Fibroblast of pulmonary artery (primary cell): ENCODE measurements around the gene PKNOX1.
"Not testable (repeated sequence)": the region's sequence is repeated elsewhere in the genome, so short reads cannot be mapped to it uniquely, and the experiment has no call there.

Experiments
- DNase-seq: peaks from one replicate; pipeline ENCODE4 v3.0.0-alpha.2; 2010; ENCODE audit warnings: low read depth
- H3K4me3 ChIP-seq: replicated peaks from 2 replicates; pipeline ENCODE4 v1.5.1; 2011; ENCODE audit warnings: low read depth, mild to moderate bottlenecking, control low read depth, low read length, moderate library complexity

PKNOX1 gene

DNA sequence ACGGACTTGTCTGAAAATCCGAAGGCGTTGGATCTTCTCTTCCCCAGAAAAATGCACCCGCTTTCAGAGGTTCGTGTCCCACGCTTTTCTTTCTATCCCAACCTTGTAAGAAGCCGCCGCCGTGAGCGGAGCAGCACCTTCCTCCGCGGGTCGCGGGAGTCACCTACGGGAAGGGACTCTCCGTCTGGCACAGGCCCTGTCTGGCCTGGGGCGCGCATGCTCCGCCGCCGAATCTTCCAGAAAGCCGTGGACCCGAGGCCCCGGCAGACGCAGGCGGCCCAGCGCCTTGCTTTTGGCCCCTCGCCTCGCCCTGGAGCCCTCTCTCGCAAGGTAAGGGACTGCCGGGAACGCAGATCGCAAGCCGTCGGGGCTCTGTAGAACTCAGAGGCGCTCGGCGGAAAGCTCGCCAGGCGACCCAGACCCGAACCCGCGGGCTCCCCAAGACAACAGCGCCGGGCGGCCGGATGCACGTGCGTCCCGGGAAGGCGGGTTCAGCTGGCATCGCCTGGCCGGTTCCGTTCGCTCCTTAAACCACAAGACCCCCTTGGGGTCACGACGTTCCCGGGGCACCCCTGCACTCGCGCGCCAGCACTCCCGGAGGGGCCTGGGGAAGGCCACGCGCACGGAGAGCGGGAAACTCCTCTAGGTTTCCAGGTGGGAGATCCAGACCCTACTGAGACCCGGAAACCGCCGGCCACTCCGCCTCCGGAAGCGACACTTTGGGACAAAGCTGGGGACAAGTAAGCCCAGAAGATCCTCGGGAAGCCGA, 100.2 kb downstream of the PKNOX1 start:
- not testable (repeated sequence) for H3K4me3 ChIP-seq, DNase-seq

DNA sequence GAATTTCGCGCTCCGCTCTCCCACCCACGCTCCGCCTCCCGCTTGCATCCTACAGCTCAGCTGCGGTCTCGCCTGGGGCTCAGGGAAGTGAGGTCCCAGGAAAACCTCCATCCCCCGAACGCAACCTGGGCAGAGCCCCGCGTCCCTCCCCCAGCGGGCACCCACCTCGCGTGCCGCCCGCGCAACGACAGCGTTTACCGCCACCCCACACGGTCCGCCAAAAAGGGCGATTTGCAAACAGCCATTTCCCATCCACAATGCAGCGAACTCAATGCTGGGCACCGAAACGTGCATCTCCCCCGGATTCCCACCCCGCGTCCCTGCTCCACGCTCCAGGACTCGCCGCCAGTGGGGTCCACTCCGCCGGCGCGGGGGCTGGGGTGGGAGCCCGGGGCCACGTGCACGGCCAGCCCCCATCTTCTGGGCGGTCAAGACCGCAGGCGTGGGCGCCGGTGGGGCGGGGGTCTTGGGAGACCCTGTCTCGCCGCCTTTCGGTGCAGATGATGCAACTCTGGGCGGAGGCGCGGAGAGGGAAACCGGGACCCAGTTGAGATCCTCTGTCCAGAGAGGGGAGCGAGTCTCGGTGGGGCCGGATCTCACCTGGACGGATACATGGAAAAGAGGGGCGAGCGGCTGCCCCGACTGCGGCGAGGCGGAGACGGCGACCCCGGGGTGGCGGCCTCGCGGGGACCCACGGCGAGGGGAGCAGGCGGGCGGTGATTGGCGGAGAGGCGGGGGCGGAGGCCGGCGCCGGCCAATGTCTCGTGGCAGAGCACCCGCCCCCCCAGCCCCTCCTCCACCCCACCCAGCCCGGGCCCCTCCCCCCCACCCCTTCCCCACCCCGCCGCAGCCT, 101.0 kb downstream of the PKNOX1 start, which contains the start of gene CBS:
Gene CBS (minus strand): TSS at position 666 of the 853 bp plus-strand sequence. CDS start 3,642 bp downstream, outside the sequence.
- not testable (repeated sequence) for DNase-seq, H3K4me3 ChIP-seq

DNA sequence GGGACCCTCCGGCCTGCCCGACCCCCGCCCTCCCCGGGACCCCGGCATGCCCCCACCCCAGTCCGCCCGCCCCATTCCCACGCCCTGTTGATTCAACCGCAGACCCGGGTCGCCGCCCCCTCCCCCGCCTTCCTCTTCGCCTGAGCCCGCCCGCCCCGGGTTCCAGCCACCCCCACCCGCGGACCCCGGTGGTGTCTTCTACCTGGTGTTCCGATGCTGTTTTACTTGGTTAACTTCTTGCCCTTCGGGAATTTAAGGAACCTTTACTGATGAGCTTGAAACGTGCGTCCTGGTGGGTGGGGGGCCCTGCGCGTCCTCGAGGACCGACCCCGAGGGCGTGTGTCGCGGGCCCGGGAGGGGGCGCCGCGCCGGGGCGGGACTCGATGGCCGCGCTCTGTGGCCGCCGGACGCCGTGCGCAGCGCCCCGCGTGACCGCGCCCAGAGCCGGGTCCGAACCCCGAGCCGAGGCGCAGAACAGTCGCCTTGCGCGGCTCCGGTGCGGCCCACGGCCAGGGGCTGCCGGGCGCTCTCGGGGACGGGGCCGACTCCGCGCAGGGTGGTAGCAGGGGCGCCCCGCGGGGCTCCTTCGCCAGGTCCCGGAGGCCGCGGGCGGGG, 101.8 kb downstream of the PKNOX1 start:
- not testable (repeated sequence) for H3K4me3 ChIP-seq, DNase-seq

DNA sequence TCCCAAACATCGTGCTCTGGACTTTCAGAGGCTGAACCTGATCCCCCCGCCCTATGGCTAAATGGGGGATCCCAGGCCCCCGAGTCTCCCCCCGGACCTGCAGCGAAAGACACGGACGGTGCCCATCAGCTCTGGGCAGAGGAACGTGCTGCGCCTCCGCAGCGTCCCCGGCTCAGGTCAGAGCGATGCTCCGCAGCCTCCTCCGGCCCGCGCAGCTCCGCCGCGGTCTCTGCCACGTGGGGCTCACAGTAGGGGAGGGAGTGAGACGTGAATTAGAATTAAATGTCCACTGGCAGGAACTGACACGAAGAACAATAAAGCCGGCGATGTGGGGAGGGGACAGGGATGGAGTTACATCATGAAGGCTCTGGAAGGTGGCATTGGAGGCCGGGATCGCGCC, 102.3 kb downstream of the PKNOX1 start:
- H3K4me3 ChIP-seq, DNase-seq: not testable (repeated sequence)

DNA sequence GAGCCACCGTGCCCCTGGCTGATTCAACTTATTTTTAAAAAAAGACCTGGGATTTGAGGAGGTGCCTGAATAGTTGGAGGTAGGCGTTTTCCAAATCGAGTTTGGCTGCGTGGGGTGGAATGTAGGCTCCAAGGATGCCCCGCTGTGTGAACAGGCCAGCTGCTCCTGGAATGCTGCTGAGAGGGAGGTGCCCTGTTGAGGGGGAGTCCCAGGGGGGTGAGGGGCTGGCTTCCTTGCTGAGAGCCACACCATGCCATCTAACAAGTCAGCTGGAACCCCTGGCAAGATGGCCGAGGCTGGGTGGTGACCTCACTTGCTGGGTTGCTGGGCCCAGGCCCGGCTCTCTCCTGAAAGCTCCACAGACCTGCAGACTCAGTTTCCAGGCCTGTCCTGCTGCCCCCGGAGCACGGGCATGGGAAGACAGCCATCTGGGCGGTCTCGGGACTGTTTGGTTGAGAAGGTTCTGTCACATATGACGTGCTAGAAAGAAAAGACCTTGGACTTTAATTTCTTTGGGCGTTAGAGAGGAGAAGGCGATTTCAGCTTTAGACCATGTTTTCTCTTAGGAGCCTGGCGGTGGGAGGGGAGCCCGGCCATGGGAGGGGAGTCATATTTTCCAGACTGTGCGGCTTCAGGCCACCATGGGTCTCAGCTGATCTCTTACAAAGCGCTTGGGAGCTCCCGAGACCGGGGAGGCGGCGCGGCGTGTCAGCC, 108.4 kb downstream of the PKNOX1 start:
- H3K4me3 ChIP-seq, DNase-seq: not testable (repeated sequence)
